ENCODE measurements around the gene CTNNBL1. TPM values are rescaled to one million over a fixed set of nuclear protein-coding genes. Genes with fewer than 3 reads are reported as not detected.

CTNNBL1 gene
- total RNA-seq, 1 donor: 23.3 TPM

- no peak for DNase-seq (ENCODE audit: low read depth)
- no peak for TF ChIP-seq CTCF (IDR thresholded peaks at IDR 0.05; ENCODE audit: insufficient read depth, low read depth, low read length)
- no peak overlapping the region for H3K4me3 ChIP-seq (ENCODE audit: low read depth, low read length)
These were observed 103.9 kb downstream of the CTNNBL1 start for GRCh38 chr20:37797669-37798175.

- no peak for DNase-seq (ENCODE audit: low read depth)
- TF ChIP-seq CTCF (IDR thresholded peaks at IDR 0.05; ENCODE audit: insufficient read depth, low read depth, low read length): no peak
- H3K4me3 ChIP-seq (ENCODE audit: low read depth, low read length): no peak overlapping the region
These were observed 104.5 kb downstream of the CTNNBL1 start for GRCh38 chr20:37798312-37798711.

- no peak overlapping the region for H3K4me3 ChIP-seq (ENCODE audit: low read depth, low read length)
- DNase-seq (ENCODE audit: low read depth): no peak
- no peak for TF ChIP-seq CTCF (IDR thresholded peaks at IDR 0.05; ENCODE audit: insufficient read depth, low read depth, low read length)
These were observed 106.8 kb downstream of the CTNNBL1 start for GRCh38 chr20:37800618-37801017.

GRCh38 chr20:37801921-37802320 is 108.1 kb downstream of the CTNNBL1 start:
- H3K4me3 ChIP-seq (ENCODE audit: low read depth, low read length): no peak overlapping the region
- no peak for TF ChIP-seq CTCF (IDR thresholded peaks at IDR 0.05; ENCODE audit: insufficient read depth, low read depth, low read length)
- no peak for DNase-seq (ENCODE audit: low read depth)

DNA sequence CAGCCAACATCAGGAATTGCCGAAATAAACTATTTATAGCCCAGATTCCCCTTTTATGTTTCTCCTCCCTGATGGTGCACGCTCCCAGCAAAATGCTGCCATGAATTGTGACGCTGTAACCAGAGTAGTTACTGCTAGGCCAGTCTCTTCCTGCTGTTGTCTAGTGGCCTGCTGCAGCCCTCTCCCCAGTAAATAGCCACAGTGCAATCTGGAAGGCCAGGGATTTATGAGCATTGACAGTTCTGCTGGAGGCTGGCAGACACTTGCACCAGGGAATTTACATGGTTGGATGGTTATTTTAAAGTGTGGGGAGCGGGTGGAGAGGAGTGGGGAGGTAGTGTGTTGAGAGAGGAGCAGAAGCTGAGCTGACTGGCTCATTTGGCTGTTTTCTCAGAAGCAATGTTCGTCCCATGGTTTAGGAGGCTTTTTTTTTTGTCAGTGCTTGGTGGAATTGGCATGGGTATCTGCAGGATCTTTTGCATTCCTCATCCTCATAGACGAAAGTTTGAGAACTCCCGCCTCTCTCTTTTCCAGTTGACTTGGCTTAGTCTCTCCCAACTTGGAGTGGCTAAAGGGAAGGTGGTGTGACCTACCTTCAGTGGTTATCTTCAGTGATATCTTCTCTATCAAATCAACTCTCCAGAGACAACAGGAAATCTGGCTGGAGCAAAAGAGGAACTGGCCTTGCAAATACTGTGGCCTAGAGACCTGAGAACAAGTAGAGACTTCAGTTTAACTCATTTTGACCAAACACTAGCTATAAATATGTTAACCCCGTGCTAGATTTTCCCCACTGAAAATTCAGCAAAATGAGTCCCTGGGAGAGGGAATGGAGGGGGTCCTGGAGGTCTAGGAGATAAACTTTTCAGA is 109.8 kb downstream of the CTNNBL1 start:
- no peak overlapping the region for H3K4me3 ChIP-seq (ENCODE audit: low read depth, low read length)
- TF ChIP-seq CTCF (IDR thresholded peaks at IDR 0.05; ENCODE audit: insufficient read depth, low read depth, low read length): no peak
- no peak for DNase-seq (ENCODE audit: low read depth)

- no peak overlapping the region for H3K4me3 ChIP-seq (ENCODE audit: low read depth, low read length)
- TF ChIP-seq CTCF (IDR thresholded peaks at IDR 0.05; ENCODE audit: insufficient read depth, low read depth, low read length): no peak
- peak; percentile 9 for DNase-seq (ENCODE audit: low read depth)
These were observed 111.0 kb downstream of the CTNNBL1 start for GRCh38 chr20:37804584-37805566.

Data from fibroblast of villous mesenchyme (primary cell).